Mesenchymal stem cell (in vitro differentiated cells and primary cell): Measurements from ENCODE around the gene TTI1.
A peak's percentile ranks its signal among the peaks of the same experiment; 100 is the strongest.

ENCODE experiments used
- DNase-seq: peaks from one replicate; pipeline ENCODE4 v3.0.0-alpha.2; 2013
- H2AFZ ChIP-seq: one replicate; pipeline ENCODE4 v1.6.1; 2013; ENCODE audit warnings: low read depth, mild to moderate bottlenecking, control low read depth, inconsistent platforms, low read length, moderate library complexity
- H2AK5ac ChIP-seq: 2 replicates; pipeline ENCODE4 v1.6.1; 2013; ENCODE audit warnings: low read length, moderate library complexity, mild to moderate bottlenecking, inconsistent platforms; ENCODE audit not compliant: severe bottlenecking
- H2BK120ac ChIP-seq: one replicate; pipeline ENCODE4 v1.6.1; 2013; ENCODE audit warnings: low read depth, mild to moderate bottlenecking, inconsistent platforms, low read length, moderate library complexity
- H2BK12ac ChIP-seq, 2 experiments: one replicate each; pipeline ENCODE4 v1.6.1; 2013; ENCODE audit warnings: inconsistent platforms in 2 of 2, low read length in 2 of 2, mild to moderate bottlenecking in 2 of 2, moderate library complexity in 2 of 2, control low read depth in 1 of 2
- H2BK15ac ChIP-seq: one replicate; pipeline ENCODE4 v1.6.1; 2013; ENCODE audit warnings: mild to moderate bottlenecking, low read depth, inconsistent platforms; ENCODE audit not compliant: poor library complexity, severe bottlenecking
- H2BK5ac ChIP-seq: 2 replicates; pipeline ENCODE4 v1.6.1; 2013; ENCODE audit warnings: low read depth, mild to moderate bottlenecking, low read length, control low read depth, inconsistent platforms; ENCODE audit not compliant: poor library complexity, severe bottlenecking
- H3K14ac ChIP-seq, 2 experiments: one replicate each; pipeline ENCODE4 v1.6.1; 2013; ENCODE audit warnings: inconsistent platforms in 2 of 2, low read length in 2 of 2, control low read depth in 1 of 2, mild to moderate bottlenecking in 1 of 2, moderate library complexity in 1 of 2
- H3K18ac ChIP-seq, 2 experiments: one replicate each; pipeline ENCODE4 v1.6.1; 2013; ENCODE audit warnings: inconsistent platforms in 2 of 2, low read length in 2 of 2, control low read depth in 1 of 2, low read depth in 1 of 2, mild to moderate bottlenecking in 1 of 2
- H3K23ac ChIP-seq, 2 experiments: one replicate each; pipeline ENCODE4 v1.6.1; 2013; ENCODE audit warnings: inconsistent platforms in 2 of 2, low read length in 2 of 2, mild to moderate bottlenecking in 2 of 2, moderate library complexity in 2 of 2, control low read depth in 1 of 2
- H3K27ac ChIP-seq: 2 replicates; pipeline ENCODE4 v1.5.1; 2013; ENCODE audit warnings: mild to moderate bottlenecking, moderate library complexity, low read length, control low read depth, inconsistent platforms; ENCODE audit not compliant: poor library complexity, severe bottlenecking
- H3K27me3 ChIP-seq, 2 experiments: 2 replicates each; pipeline versions ENCODE4 v1.6.1 to v1.7.0; 2013; ENCODE audit warnings: low read length in 2 of 2, mild to moderate bottlenecking in 2 of 2, moderate library complexity in 2 of 2, control low read depth in 1 of 2, inconsistent platforms in 1 of 2; ENCODE audit not compliant: control insufficient read depth in 1 of 2, insufficient read depth in 1 of 2
- H3K36me3 ChIP-seq, 2 experiments: 2 replicates each; pipeline versions ENCODE4 v1.6.1 to v1.7.0; 2013; ENCODE audit warnings: low read length in 2 of 2, control low read depth in 1 of 2, inconsistent platforms in 1 of 2, low read depth in 1 of 2, mild to moderate bottlenecking in 1 of 2; ENCODE audit not compliant: insufficient read depth in 2 of 2, control insufficient read depth in 1 of 2
- H3K4ac ChIP-seq, 2 experiments: one replicate each; pipeline ENCODE4 v1.6.1; 2013; ENCODE audit warnings: inconsistent platforms in 2 of 2, low read length in 2 of 2, mild to moderate bottlenecking in 2 of 2, moderate library complexity in 2 of 2, control low read depth in 1 of 2, low read depth in 1 of 2
- H3K4me1 ChIP-seq: 2 replicates; pipeline ENCODE4 v1.6.1; 2013; ENCODE audit warnings: low read depth, low read length, control low read depth; ENCODE audit not compliant: control insufficient read depth, insufficient read depth
- H3K4me2 ChIP-seq: 2 replicates; pipeline ENCODE4 v1.6.1; 2013; ENCODE audit warnings: low read length, mild to moderate bottlenecking, inconsistent platforms; ENCODE audit not compliant: poor library complexity, severe bottlenecking
- H3K4me3 ChIP-seq, 2 experiments: 2 replicates each; pipeline versions ENCODE4 v1.5.1 to v1.7.0; 2013; ENCODE audit warnings: low read length in 2 of 2, mild to moderate bottlenecking in 2 of 2, control low read depth in 1 of 2, low read depth in 1 of 2; ENCODE audit not compliant: insufficient read depth in 1 of 2
- H3K79me1 ChIP-seq: replicated peaks from 2 replicates; pipeline ENCODE4 v1.6.1; 2013; ENCODE audit warnings: mild to moderate bottlenecking, control low read depth, low read length, inconsistent platforms; ENCODE audit not compliant: poor library complexity, severe bottlenecking
- H3K9ac ChIP-seq: 2 replicates; pipeline ENCODE4 v1.7.0; 2013; ENCODE audit warnings: mild to moderate bottlenecking, low read length, moderate library complexity
- H3K9me3 ChIP-seq: 2 replicates; pipeline ENCODE4 v1.7.0; 2013; ENCODE audit warnings: mild to moderate bottlenecking, low read length; ENCODE audit not compliant: control insufficient read depth
- H4K8ac ChIP-seq: one replicate; pipeline ENCODE4 v1.6.1; 2013; ENCODE audit warnings: inconsistent platforms, mild to moderate bottlenecking, low read length, moderate library complexity
- H4K91ac ChIP-seq: one replicate; pipeline ENCODE4 v1.6.1; 2013; ENCODE audit warnings: mild to moderate bottlenecking, low read length, inconsistent platforms
- WGBS: methylation state at CpG from one replicate; pipeline ENCODE4 v1.1.7; 2013; ENCODE audit warnings: mixed read lengths; 5-methylcytosine and 5-hydroxymethylcytosine counted together

TTI1 gene

DNA sequence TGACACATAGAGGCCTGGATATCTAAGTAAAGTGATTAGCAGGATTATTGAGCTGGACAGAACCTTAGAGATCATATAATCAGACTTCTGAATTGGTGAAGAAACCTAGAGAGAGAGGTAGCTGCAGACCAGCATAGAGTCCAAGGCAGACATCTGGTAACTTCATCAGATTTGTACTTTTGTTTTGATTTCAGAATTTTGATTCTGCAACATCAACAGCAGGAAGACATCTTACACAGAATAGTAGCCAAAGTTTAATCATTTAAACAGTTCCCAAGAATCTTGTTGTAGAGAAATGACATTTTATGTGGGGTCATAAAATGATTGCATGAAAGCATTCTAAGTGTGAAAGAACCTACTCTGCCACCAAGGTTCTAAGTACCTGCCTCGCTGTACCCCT, 39.6 kb upstream of the TTI1 start:
- Histone ChIP-seq H2BK120ac (no peak overlapping the region), H3K27me3 (no peaks in the 10 kb centered on the region), H3K79me1 (peaks cover 21% of the 10 kb centered on the region), H3K9me3 (no peaks in the 10 kb centered on the region), H3K9ac (peak overlapping the region; percentile 52), H3K18ac (no peak overlapping the region), H2BK15ac (no peak overlapping the region), H2AFZ (no peak overlapping the region), H3K36me3 (peaks cover 30 to 62% of the 10 kb centered on the region in 2 experiments), H3K4me2 (no peak overlapping the region), H2AK5ac (no peak overlapping the region), H3K4ac (no peak overlapping the region), H2BK12ac (peak overlapping the region in 1 of 2 experiments; percentile 21), H4K91ac (no peak overlapping the region), H3K27ac (no peak overlapping the region), H3K14ac (no peak overlapping the region), H3K23ac (no peak overlapping the region), H3K4me3 (peak overlapping the region in 1 of 2 experiments; percentile 11), H4K8ac (no peak overlapping the region), H3K4me1 (no peaks in the 10 kb centered on the region), H2BK5ac (no peak overlapping the region)
- WGBS, result 86% methylated on average over 1 of the region's 1 CpG
- DNase-seq, result no peak

DNA sequence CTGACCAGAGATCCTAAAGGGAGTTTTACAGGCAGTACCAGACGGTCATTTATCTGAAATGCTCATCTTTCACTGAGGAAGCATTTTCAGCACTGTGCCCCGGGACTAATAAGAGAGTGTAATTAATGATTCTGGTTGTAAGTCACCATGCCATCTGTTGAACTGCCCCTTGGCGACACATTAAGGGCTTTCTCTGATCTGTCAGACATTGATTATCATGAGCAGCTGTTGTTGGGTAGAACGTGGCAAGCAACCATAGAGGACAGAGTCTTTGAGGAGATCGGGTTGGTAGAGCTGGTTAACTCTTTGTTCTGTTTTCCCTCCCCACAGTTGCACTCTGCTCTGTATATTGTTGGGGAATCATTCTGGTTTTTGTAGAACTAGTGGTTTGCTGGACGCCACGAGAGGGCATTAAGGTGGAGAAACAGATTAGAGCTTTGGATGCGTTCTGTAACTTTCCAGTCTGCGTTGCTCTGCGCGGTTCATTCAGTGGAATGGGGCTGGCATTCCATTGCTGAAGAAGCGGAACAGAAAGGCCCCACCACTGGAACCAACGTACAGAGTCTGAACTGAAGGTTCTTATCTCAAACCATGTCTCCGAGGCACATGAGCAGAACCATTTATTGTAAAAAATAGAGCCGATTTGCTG, 34.6 kb upstream of the TTI1 start:
- no peak for DNase-seq
- Histone ChIP-seq H3K9me3 (no peaks in the 10 kb centered on the region), H2BK15ac (no peak overlapping the region), H3K18ac (no peak overlapping the region), H3K14ac (no peak overlapping the region), H2AK5ac (no peak overlapping the region), H2BK5ac (no peak overlapping the region), H3K23ac (no peak overlapping the region), H3K4me3 (no peak overlapping the region), H2BK120ac (no peak overlapping the region), H3K9ac (no peak overlapping the region), H4K8ac (no peak overlapping the region), H2AFZ (no peak overlapping the region), H3K27me3 (no peaks in the 10 kb centered on the region), H2BK12ac (peak overlapping the region; percentile 6 to 29), H3K36me3 (peaks cover 37 to 95% of the 10 kb centered on the region in 2 experiments), H3K4me2 (no peak overlapping the region), H4K91ac (no peak overlapping the region), H3K79me1 (peaks cover 26% of the 10 kb centered on the region), H3K4me1 (no peaks in the 10 kb centered on the region), H3K27ac (no peak overlapping the region), H3K4ac (peak overlapping the region in 1 of 2 experiments; percentile 17)
- WGBS, result 92% methylated on average over 15 of the region's 15 CpGs

DNA sequence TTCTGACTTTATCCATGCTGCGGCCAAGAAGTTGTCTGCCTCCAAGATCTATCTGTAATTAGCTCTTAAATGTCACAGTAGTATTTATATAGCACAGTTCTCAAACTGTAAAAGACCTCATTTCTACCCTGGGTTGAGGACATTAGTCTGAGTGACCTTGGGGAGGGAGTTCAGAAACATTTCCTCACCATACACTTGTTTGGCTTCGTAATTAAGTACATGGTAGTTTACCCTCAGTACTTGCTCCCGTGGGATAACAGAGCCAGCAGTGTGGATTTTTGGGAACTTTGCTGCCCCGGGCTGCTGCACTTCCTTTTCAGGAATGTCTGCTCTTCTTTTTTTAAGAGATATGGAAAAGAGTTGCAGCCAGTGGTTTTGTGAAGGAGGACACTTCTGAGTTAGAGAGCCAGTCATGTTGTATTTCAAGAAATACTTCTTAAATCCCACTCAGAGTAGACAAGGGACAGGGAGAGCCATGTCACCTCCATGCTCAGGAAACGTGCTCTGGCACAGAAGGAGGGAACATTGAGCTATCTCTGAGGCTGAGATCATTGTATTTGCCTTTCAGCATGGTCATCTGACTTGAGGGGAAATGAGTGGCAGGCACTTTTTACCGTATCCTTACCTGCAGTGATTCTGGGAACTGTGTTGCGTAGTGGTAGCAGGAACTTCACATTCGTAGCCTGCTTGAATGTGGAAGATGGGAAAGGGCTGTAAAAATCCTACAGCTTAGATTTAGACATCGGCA, 33.9 kb upstream of the TTI1 start:
- Histone ChIP-seq H2AFZ (no peak overlapping the region), H3K79me1 (peaks cover 30% of the 10 kb centered on the region), H3K4me3 (no peak overlapping the region), H2BK12ac (peak overlapping the region; percentile 6 to 29), H2BK5ac (no peak overlapping the region), H4K8ac (no peak overlapping the region), H3K36me3 (peaks cover 43 to 94% of the 10 kb centered on the region in 2 experiments), H3K14ac (no peak overlapping the region), H3K27ac (no peak overlapping the region), H4K91ac (no peak overlapping the region), H2AK5ac (no peak overlapping the region), H3K4me1 (no peaks in the 10 kb centered on the region), H3K4ac (peak overlapping the region in 1 of 2 experiments; percentile 17), H3K18ac (no peak overlapping the region), H3K9me3 (no peaks in the 10 kb centered on the region), H2BK120ac (no peak overlapping the region), H2BK15ac (no peak overlapping the region), H3K9ac (no peak overlapping the region), H3K27me3 (no peaks in the 10 kb centered on the region), H3K23ac (no peak overlapping the region), H3K4me2 (no peak overlapping the region)
- WGBS, result 73% methylated on average over 8 of the region's 9 CpGs
- DNase-seq, result no peak

DNA sequence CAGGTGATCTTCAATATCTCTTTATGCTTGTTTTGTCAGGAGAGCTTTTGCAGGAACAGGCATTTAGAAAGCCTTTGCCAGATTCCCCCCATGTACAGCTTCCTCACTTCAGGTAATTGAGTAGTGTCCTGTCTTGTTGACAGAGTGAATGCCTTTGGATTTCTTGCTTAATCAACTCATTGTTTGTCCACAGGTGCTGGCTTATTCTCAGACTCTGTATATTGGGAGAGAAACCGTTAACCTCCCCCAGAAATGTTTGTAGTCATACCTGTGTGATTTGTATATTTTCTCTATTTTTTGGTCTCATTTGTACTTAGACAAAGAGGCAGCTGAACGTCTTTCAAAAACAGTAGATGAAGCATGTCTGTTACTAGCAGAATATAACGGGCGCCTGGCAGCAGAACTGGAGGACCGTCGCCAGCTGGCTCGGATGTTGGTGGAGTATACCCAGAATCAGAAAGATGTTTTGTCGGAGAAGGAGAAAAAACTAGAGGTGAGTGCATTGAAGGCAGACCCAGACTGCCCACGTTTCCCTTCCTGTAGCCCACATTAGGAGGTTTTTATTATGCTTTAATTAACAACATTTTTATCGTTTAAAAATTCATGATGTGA, 32.6 kb upstream of the TTI1 start:
- Histone ChIP-seq H4K91ac (no peak overlapping the region), H4K8ac (no peak overlapping the region), H2BK5ac (no peak overlapping the region), H3K9me3 (no peaks in the 10 kb centered on the region), H3K4me3 (no peak overlapping the region), H2AFZ (no peak overlapping the region), H3K36me3 (peaks cover 41 to 95% of the 10 kb centered on the region in 2 experiments), H3K79me1 (peaks cover 33% of the 10 kb centered on the region), H3K18ac (no peak overlapping the region), H2BK12ac (no peak overlapping the region), H3K4me1 (no peaks in the 10 kb centered on the region), H2BK120ac (no peak overlapping the region), H3K27me3 (no peaks in the 10 kb centered on the region), H2BK15ac (no peak overlapping the region), H3K23ac (no peak overlapping the region), H3K4me2 (no peak overlapping the region), H3K4ac (no peak overlapping the region), H3K9ac (no peak overlapping the region), H3K14ac (no peak overlapping the region), H3K27ac (no peak overlapping the region), H2AK5ac (no peak overlapping the region)
- DNase-seq, result no peak
- 98% methylated on average over 7 of the region's 10 CpGs for whole genome bisulfite sequencing
